T-helper 2 cell treated with Interferon-gamma antibody and Interleukin-4, amounts not matched to agents 100 ng/mL and 5 ng/mL, for 36 hours (primary cell): Measurements from ENCODE around the gene HSD17B13. TPM values are rescaled to one million over a fixed set of nuclear protein-coding genes. Genes with fewer than 3 reads are reported as not detected.
"Not testable (repeated sequence)": the region's sequence is repeated elsewhere in the genome, so short reads cannot be mapped to it uniquely, and the experiment has no call there.

Experiments
- intact Hi-C: fragments of 100-400 bp; cut with micrococcal nuclease; formaldehyde crosslinking; loops from one replicate; pipeline ENCODE4 v1.15.1; 2023
- total RNA-seq: library from RNA; stranded (reverse); gene quantifications from 2 replicates; pipeline ENCODE4 v1.2.3, GENCODE V29; 2022

Gene HSD17B13
- 0.25 and 0.41 TPM in 2 replicates for total RNA-seq

GRCh38 chr4:87322754-87323153 lies at the start of gene HSD17B13:
Gene HSD17B13, minus strand, starts transcription at chr4:87322882. Its CDS starts 41 bp downstream, at chr4:87322841.
- intact Hi-C loops: no loop called here

GRCh38 chr4:87370068-87370467 lies 47.4 kb upstream of the HSD17B13 start:
- intact Hi-C loops: loop anchor here (10.0 kb wide), 2 partner anchors 55 to 475 kb away; partner anchors contain the start of gene NUDT9

- intact Hi-C loops: no loop called here
Observed at GRCh38 chr4:87366521-87367162, 44.0 kb upstream of the HSD17B13 start.

- intact Hi-C loops: no loop called here
Observed at GRCh38 chr4:87365348-87365747, 42.7 kb upstream of the HSD17B13 start.

- intact Hi-C loops: no loop called here
Observed at GRCh38 chr4:87363552-87363951, 40.9 kb upstream of the HSD17B13 start.

- intact Hi-C loops: no loop called here
Observed at GRCh38 chr4:87360338-87360935, 37.8 kb upstream of the HSD17B13 start.

- intact Hi-C loops: no loop called here
Observed at GRCh38 chr4:87359258-87359657, 36.6 kb upstream of the HSD17B13 start.

GRCh38 chr4:87356832-87357526 lies 34.3 kb upstream of the HSD17B13 start:
- intact Hi-C loops: no loop called here

- intact Hi-C loops: no loop called here
Observed at GRCh38 chr4:87354168-87355102, 31.8 kb upstream of the HSD17B13 start.

GRCh38 chr4:87353592-87353991 lies 30.9 kb upstream of the HSD17B13 start:
- intact Hi-C loops: no loop called here

- intact Hi-C loops: no loop called here
Observed at GRCh38 chr4:87345139-87345538, 22.5 kb upstream of the HSD17B13 start.

GRCh38 chr4:87342872-87343271 lies 20.2 kb upstream of the HSD17B13 start:
- intact Hi-C loops: no loop called here

- intact Hi-C loops: not testable (repeated sequence)
Observed at GRCh38 chr4:87341954-87342635, 19.4 kb upstream of the HSD17B13 start.

- intact Hi-C loops: no loop called here
Observed at GRCh38 chr4:87339440-87339839, 16.8 kb upstream of the HSD17B13 start.

- intact Hi-C loops: no loop called here
Observed at GRCh38 chr4:87337361-87337760, 14.7 kb upstream of the HSD17B13 start.

- intact Hi-C loops: no loop called here
Observed at GRCh38 chr4:87333267-87333666, 10.6 kb upstream of the HSD17B13 start.

- intact Hi-C loops: no loop called here
Observed at GRCh38 chr4:87330761-87331160, 8.1 kb upstream of the HSD17B13 start.

- intact Hi-C loops: no loop called here
Observed at GRCh38 chr4:87327136-87327535, 4.5 kb upstream of the HSD17B13 start.

- intact Hi-C loops: no loop called here
Observed at GRCh38 chr4:87326460-87326859, 3.8 kb upstream of the HSD17B13 start.

- intact Hi-C loops: no loop called here
Observed at GRCh38 chr4:87321888-87322287, 794 bp downstream of the HSD17B13 start.

- intact Hi-C loops: no loop called here
Observed at GRCh38 chr4:87317527-87317926, 5.2 kb downstream of the HSD17B13 start.
